Femur (tissue), 1 donor: ENCODE data around the gene POLR1A.

Experiments
- DNase-seq: peaks from one replicate; pipeline ENCODE4 v3.0.0-alpha.2; 2017

The POLR1A gene

GRCh38 chr2:86105252-86105968 is at the start of gene POLR1A:
POLR1A (minus strand) TSS chr2:86105886; CDS start chr2:86105776, 110 bp downstream.
- DNase-seq = peak; percentile 94

DNA sequence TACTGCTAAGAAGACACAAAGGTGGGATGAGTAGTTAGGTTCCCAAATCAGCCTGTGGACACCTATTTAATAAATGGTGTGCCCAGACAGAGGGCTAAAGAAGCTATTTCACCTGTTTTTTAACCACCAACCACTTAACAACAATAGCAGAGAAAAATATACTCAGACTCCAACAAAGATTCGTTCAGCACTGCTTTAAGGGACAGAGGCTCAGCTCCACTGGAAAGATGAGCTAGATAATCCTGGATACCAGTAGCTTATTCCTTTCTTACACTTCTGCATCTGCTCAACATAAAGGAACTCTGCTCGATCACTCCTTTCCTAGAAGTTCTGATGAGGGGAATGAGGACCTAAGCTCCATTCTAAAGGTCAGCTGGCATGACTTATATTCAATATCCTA is 44.8 kb upstream of the POLR1A start:
- DNase-seq = no peak

GRCh38 chr2:86147793-86148192 is 42.1 kb upstream of the POLR1A start:
- DNase-seq = no peak

DNA sequence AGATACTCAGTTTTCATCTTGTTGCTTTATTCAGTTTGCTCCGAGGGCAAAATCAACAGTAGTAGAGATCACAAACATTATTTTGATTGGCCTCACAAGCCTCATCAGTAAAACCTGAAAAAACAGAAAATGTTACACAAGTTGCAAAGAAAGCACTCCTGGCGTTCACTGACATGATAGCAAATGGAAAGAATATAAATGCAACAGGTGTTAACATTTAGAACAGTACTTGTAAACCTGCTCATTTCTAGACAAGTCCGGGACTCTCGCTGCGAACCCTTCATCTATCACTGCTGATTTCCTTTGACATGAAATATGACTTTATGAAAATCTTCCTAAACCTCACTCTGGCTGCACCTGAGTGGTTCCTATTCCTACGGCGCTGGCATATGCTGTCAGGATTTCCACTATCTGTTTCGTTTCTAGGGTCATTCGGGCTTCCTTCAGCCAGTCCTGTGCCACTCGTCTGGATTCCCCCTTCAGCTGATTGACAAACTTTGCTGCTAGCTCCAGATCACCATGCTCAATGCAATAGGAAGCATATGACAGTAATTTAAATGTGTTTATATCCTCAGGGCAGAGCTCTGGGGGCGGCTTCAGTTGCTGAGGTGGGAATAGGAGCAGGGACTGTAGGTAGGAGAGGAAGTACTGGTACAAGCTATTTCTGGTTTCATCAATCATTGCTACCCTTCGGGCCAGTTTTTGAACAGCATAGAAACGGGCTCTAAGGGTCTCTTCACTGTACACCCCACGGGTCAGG is 38.4 kb upstream of the POLR1A start:
- no peak for DNase-seq

GRCh38 chr2:86143307-86143706 is 37.6 kb upstream of the POLR1A start:
- no peak for DNase-seq

- DNase-seq = no peak
Measured at GRCh38 chr2:86142436-86143257, 37.0 kb upstream of the POLR1A start.

DNA sequence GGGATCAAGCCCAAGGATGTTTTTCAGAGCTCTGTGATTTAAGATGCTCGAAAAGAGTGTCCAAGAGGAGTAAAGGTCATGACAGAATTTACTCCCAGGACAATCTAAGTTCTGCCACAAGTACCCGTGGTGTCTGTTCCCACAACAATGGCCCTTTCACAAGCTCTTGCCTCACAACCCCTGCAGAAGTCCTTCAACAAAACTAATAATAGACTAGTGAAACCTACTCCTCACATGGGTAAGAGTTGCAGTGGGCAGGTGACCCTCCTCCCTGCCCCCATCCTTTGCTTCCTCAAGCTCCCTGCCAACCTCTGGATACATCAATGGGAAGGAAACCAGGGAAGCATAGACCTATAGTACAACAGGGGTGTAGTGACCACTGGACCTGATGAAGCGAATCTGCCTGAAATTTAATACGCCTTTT is 35.3 kb upstream of the POLR1A start:
- no peak for DNase-seq

DNA sequence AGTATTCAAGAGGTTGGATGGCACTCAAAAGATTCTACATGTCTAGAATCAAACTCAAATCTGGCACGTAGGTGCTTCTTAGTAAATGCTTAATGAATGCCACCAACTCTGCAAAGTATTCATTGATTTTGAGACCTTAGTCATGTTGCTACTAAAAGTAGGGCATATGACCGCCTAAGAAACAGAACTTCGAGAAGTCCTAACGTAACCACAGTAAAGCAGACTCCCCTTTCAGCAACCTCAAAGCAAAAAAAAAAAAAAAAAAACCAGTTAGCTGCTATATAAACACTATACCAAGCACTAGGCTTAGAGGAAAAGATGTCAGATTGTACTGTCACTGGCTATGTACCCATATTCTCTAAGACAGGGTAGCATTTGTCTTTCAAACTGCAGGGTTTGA is 34.3 kb upstream of the POLR1A start:
- no peak for DNase-seq

DNA sequence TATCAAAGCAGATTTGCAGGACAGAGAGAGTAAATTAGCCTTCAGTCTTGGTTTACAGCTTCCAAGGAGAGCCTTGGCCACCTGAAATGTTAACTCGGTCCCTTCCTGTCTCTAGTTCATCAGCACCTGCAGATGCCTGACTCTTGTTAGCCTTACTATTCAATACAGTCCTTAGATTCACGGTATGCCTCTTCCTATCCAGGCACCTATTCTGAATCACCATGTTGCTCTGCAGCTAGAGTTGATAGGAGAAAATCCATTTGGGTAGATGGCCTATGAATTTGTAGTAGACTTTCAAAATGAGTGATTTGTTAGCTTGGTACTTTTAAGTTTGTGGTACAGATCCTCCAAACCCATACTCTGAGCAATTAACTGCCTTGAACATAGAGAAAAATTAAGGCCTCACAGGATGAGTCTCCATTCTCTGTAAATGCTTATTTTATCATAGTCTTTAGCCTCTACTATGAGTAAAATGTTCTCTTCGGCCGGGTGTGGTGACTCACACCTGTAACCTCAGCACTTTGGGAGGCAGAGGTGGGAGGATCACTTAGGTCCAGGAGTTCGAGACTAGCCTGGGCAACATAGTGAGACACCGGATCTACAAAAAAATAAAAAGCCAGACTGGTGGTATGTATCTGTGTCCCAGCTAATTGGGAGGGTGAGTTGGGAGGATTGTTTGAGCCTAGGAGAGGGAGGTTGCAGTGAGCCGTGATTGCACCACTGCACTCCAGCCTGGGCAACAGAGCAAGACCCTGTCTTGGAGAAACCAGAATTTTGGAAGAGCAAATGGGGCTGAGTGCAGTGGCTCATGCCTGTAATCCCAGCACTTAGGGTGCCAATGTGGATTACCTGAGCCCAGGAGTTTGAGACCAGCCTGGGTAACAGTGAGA is 33.3 kb upstream of the POLR1A start:
- DNase-seq = no peak

GRCh38 chr2:86136141-86136540 is 30.5 kb upstream of the POLR1A start:
- DNase-seq = no peak

- DNase-seq = no peak
Measured at GRCh38 chr2:86135653-86136052, 30.0 kb upstream of the POLR1A start.

DNA sequence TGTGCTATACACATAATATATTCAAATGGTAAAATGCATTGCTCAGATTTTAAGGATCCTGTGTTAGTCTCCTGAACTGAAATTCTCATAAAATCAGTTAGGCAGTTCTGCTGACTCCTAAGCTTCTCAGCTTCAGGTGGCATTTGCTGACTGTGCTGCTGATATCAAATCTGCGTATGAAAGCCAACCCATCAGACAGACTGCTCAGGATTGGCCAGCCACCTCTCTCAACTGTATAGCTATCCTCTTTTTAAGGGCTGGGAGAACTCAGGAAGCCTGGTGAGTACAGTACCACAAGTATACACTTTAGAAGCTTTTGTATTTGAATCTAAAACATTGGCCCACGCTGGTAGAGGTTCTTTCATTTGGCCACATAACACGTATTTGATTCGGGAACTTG is 29.0 kb upstream of the POLR1A start:
- no peak for DNase-seq

- no peak for DNase-seq
Measured at GRCh38 chr2:86124683-86125082, 19.0 kb upstream of the POLR1A start.

DNA sequence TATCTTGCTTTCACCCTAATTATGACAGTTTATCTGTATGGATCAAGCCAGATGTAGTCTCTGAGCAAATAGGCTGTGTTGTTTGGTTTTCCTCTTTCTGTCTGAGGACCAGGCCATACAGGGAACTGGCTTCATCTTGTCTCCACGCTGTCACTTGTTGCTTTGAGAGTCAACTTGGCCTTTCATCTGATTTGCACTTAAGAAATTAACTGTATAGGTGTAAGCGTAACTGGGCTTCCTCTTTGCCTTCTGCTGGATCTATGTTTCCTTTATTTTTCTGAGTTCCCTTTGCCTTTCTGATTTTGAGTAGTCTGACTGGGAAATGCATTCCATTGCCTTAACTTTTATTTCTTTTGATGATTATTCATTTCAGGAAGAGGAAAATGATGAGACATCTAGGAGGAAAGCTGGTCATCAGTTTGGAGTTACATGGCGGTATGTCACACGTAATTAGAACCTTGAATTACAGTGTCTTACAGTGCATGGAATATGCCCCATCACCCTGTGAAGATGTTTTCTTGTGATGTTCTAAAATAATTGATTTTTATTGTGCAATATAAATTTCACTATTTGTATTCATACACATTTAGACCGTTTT is 17.7 kb upstream of the POLR1A start:
- no peak for DNase-seq

DNA sequence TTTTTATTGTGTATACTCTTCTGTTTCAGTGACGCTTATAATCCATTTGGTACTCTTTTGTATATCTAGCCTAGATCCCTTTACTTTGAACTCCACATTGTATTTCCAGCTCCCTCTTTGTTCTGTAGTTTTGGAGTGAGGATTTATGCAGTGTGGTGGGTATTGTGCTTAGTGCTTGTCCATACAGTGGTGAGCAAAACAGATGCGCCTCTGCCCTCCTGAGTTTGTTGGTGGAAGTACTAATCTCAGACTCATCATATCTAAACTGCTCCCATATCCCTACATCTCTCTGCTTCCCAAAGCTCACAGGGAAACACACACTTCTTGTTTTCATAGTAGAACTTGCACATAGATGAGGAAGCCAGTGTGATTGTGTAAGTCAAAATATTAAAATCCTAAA is 12.4 kb upstream of the POLR1A start:
- DNase-seq = no peak

- DNase-seq = no peak
Measured at GRCh38 chr2:86107031-86107430, 1.3 kb upstream of the POLR1A start.

DNA sequence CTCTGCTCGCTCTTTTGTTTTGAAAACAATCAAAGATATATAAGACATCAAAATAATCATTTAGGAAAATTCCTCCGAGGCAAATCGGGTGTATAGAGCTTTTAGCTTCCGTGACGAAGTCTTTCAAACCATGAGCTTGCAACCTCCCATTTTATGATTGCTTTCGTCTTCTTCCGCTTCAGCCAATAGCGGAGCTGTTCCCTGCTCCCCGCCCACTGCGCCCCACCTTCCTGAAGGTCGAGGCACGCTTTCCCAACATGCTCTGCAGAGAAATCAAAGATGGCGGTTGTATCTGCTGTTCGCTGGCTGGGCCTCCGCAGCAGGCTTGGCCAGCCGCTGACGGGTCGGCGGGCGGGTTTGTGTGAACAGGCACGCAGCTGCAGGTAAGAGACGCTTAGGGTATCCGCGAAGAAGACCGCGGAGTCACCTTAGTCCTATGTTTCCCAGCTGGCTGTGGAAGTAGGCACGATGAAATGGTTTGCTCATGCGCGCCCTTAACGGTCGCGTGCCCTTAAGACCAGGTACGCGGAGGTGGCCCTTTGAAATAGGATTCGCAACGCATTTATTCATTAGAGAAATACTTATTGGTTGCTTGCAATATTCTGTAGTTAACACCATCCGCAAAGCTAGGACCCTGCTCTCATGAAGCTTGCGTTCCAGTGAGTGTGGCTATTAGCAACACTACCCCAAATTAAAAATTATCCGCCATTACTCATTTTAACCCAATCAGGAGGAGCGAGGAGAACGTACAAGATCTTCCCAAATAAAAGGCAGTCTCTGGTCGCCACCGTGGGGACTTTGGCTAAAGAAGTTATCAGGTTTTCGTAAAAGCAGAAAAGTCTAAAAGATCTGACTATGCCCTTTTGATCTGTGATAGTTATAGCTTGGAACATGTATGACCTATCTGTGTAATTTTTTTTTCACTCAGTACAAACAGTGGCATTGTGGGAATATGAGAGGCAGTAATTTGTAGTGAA is 571 bp upstream of the POLR1A start, which contains the start of gene PTCD3:
PTCD3 (plus strand) TSS at position 267 of the 977 bp plus-strand sequence; CDS start at position 280, 13 bp downstream.
- peak; percentile 97 for DNase-seq

GRCh38 chr2:86102157-86102556 is 3.5 kb downstream of the POLR1A start:
- DNase-seq = no peak

DNA sequence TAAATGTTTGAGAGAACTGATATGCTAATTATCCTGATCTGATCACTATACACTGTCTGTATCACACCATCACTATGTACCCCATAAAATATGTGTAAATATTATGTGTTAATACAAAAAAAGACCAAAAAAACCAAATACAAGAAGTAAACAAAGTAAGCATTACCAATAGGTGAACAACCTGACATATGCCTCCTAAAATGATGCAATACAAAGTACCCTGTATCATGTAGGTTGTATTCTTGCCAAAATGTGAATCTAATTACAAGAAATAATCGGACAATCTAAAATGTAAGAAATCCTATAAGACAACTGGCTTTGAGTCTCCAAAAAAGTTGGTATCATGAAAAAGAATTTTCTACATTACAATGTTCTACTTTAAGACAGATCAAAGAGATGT is 7.8 kb downstream of the POLR1A start:
- DNase-seq = no peak

DNA sequence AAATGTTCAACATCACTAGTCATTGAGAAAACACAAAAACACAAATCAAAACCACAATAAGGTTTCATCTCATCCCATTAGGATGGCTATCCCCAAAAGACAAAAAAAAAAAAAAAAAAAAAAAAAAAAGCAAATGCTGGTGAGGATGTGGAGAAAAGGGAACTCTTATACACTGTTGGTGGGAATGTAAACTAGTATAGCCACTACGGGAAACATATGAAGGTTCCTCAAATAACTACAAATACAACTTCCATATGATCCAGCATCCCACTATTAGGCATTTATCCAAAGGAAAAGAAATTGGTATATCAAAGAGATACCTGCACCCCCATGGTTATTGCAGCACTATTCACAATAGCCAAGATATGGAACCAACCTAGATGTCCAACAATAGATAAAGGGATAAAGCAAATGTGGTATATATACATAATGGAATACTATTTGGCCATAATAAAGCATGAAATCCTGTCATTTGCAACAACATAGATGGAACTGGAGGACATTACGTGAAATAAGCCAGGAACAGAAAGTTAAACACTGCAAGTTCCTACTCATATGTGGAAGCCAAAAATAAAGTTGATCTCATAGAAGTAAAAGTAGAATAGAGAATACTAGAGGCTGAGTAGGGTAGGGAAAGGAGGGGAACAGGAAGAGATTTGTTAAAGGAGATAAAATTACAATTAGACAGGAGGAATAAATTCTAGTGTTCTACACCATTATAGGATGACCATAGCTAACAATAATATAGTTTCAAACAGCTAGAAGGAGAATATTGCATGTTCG is 8.4 kb downstream of the POLR1A start:
- no peak for DNase-seq
